CD4-positive, alpha-beta memory T cell (primary cell): Measurements from ENCODE around the gene RBM19. TPM values are rescaled to one million over a fixed set of nuclear protein-coding genes. Genes with fewer than 3 reads are reported as not detected.

Experiments
- CTCF ChIA-PET: fragments of 350-600 bp; sonication (Branson Sonifier 250); formaldehyde crosslinking; loops from one replicate; lab custom pipeline; 2021; ENCODE audit warnings: inconsistent platforms; ENCODE audit not compliant: partially characterized antibody; lab: Charles Lee
- POLR2A ChIA-PET: fragments of 350-600 bp; sonication (Branson Sonifier 250); formaldehyde crosslinking; loops from one replicate; lab custom pipeline; 2021; ENCODE audit not compliant: partially characterized antibody; lab: Charles Lee
- DNase-seq, 5 donors: peaks; one replicate each; pipeline versions ENCODE4 v3.0.0 to v3.0.0-alpha.2; 2020 to 2022; ENCODE audit warnings: mixed read lengths in 1 of 5
- H3K27ac ChIP-seq: one replicate; pipeline ENCODE4 v1.7.0; 2013; ENCODE audit warnings: low read depth, low read length
- H3K27me3 ChIP-seq: 2 replicates; pipeline ENCODE4 v1.7.0; 2013; ENCODE audit warnings: mild to moderate bottlenecking, low read length, moderate library complexity; ENCODE audit not compliant: insufficient read depth
- H3K36me3 ChIP-seq: 2 replicates; pipeline ENCODE4 v1.7.0; 2013; ENCODE audit warnings: mild to moderate bottlenecking, low read length, moderate library complexity; ENCODE audit not compliant: insufficient read depth
- H3K4me1 ChIP-seq: 2 replicates; pipeline ENCODE4 v1.7.0; 2013; ENCODE audit warnings: mild to moderate bottlenecking, low read length, moderate library complexity; ENCODE audit not compliant: insufficient read depth
- H3K4me3 ChIP-seq, 2 donors: one replicate each; pipeline ENCODE4 v1.7.0; 2013; ENCODE audit warnings: low read length in 2 of 2, mild to moderate bottlenecking in 1 of 2
- H3K9me3 ChIP-seq, 2 donors: one replicate each; pipeline ENCODE4 v1.7.0; 2013; ENCODE audit warnings: low read length in 2 of 2, control low read depth in 1 of 2; ENCODE audit not compliant: control insufficient read depth in 1 of 2
- H3K27ac Mint-ChIP-seq, 7 donors: one replicate each; pipeline ENCODE4 v1.8.0; 2020 to 2021; ENCODE audit warnings: mixed read lengths in 7 of 7, mild to moderate bottlenecking in 6 of 7, inconsistent platforms in 3 of 7, moderate library complexity in 3 of 7
- H3K27me3 Mint-ChIP-seq, 2 donors: one replicate each; pipeline ENCODE4 v1.8.0; 2020 to 2021; ENCODE audit warnings: mixed read lengths in 2 of 2
- H3K36me3 Mint-ChIP-seq, 2 donors: one replicate each; pipeline ENCODE4 v1.8.0; 2020 to 2021; ENCODE audit warnings: mixed read lengths in 2 of 2, inconsistent platforms in 1 of 2, mild to moderate bottlenecking in 1 of 2
- H3K4me1 Mint-ChIP-seq, 4 donors: one replicate each; pipeline ENCODE4 v1.8.0; 2020 to 2021; ENCODE audit warnings: mixed read lengths in 4 of 4, mild to moderate bottlenecking in 1 of 4
- H3K4me3 Mint-ChIP-seq, 8 donors: one replicate each; pipeline ENCODE4 v1.8.0; 2020 to 2021; ENCODE audit warnings: mixed read lengths in 8 of 8, mild to moderate bottlenecking in 7 of 8, moderate library complexity in 6 of 8, inconsistent platforms in 3 of 8
- H3K9me3 Mint-ChIP-seq, 8 donors: one replicate each; pipeline ENCODE4 v1.8.0; 2020 to 2021; ENCODE audit warnings: mixed read lengths in 8 of 8, mild to moderate bottlenecking in 5 of 8, inconsistent platforms in 3 of 8, moderate library complexity in 1 of 8
- intact Hi-C: fragments of 100-400 bp; cut with micrococcal nuclease; formaldehyde crosslinking; loops from one replicate; pipeline ENCODE4 v1.15.1; 2023
- polyA plus RNA-seq, 2 donors: library from polyadenylated mRNA; unstranded; fragments of 300-500 nt; fragmentation: Illumina TruSeq; gene quantifications; one replicate each; pipeline ENCODE4 v1.2.3, GENCODE V29; 2021
- total RNA-seq, 2 experiments: library from RNA; stranded (reverse); gene quantifications; one replicate each; pipeline ENCODE4 v1.2.3, GENCODE V29; 2021

Gene RBM19
- total and polyA plus RNA-seq, 4 experiments from 2014 or later: 2.9 to 78.4 (median 42.4) TPM

DNA sequence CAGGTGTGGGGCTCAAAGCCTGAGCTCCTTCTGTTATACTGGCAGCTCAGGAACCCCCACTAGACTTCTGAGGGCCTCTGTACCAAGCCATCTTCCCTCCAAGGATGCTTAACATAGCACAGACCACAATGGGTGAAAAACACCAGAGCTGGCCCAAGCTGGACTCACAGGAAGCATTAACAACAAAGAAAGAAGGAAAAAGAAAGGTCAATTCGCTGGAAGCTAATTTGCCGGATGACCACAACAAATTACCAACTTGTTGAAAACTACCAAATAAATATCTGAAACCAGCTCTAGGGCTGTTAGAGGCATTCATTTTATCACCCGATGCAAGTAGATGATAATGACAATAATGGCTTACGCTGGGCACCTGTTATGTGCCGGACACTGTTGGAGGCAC is 48.7 kb downstream of the RBM19 start:
- Mint-ChIP-seq H3K36me3 (peaks cover 63 to 76% of the 10 kb centered on the region in 2 donors), H3K9me3 (no peaks in the 10 kb centered on the region), H3K4me3 (no peak overlapping the region), H3K27ac (no peak overlapping the region), H3K4me1 (no peaks in the 10 kb centered on the region), H3K27me3 (no peaks in the 10 kb centered on the region)
- Histone ChIP-seq H3K4me1 (no peaks in the 10 kb centered on the region), H3K36me3 (peaks cover 28% of the 10 kb centered on the region), H3K4me3 (no peak overlapping the region), H3K27ac (no peak overlapping the region), H3K27me3 (no peaks in the 10 kb centered on the region), H3K9me3 (no peaks in the 10 kb centered on the region)
- no peak for DNase-seq
- ChIA-PET POLR2A (no interaction called here), CTCF (interaction anchor here (1.6 kb wide), 1 partner anchor 9 kb away, joined by 4 read pairs; no protein-coding TSS in a partner anchor)
- intact Hi-C loops: no loop called here

DNA sequence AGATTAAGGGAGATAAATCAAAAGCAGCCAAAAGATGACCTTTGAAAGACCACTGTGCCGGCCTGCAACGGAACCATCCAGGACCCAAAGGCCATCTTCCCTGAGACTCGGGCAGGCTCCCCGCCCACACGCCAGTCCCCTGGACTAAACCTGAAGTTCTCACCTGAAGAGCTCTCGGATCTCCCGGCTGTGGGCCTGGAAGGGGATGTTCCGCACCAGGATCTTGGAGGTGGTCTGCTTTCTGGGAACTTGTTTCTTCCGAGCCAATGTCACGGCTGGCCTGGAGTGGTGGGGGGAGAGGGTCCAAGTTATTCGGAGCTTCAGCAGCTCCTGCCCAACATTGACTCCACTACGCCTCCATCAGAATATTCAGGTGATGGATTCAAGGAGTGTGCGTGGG is 51.3 kb downstream of the RBM19 start:
- DNase-seq: no peak
- H3K36me3 ChIP-seq: peaks cover 5% of the 10 kb centered on the region
- ChIA-PET POLR2A (no interaction called here), CTCF (no interaction called here)
- Mint-ChIP-seq H3K9me3 (no peaks in the 10 kb centered on the region), H3K27me3 (no peaks in the 10 kb centered on the region), H3K36me3 (peaks cover 54 to 72% of the 10 kb centered on the region in 2 donors), H3K4me1 (no peaks in the 10 kb centered on the region), H3K27ac (no peak overlapping the region), H3K4me3 (no peak overlapping the region)
- H3K4me1 ChIP-seq: no peaks in the 10 kb centered on the region
- intact Hi-C loops: no loop called here
- H3K4me3 ChIP-seq: no peak overlapping the region
- H3K27me3 ChIP-seq: no peaks in the 10 kb centered on the region
- H3K27ac ChIP-seq: no peak overlapping the region
- H3K9me3 ChIP-seq: no peaks in the 10 kb centered on the region

DNA sequence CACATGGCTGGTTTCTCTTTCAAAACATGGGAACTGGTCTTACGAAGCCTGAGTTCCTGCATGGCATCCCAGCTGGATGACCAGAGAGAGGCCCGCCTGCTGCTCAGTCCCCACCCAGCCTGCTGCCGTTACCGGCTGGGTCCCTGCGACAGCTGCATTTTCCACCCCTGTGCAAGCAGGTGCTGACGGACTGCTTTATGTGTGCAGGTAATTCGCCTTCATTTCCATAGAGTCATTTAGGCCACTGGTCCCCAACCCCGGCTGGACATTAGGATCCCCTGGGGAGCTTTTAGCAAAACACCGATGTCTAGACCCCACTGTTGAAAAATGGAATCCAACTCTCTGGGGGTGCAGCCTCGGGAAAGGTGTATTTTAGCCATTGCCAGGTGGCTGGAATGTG is 51.9 kb downstream of the RBM19 start:
- CTCF ChIA-PET: no interaction called here
- H3K36me3 ChIP-seq: peaks cover 5% of the 10 kb centered on the region
- H3K36me3 Mint-ChIP-seq: peaks cover 57 to 75% of the 10 kb centered on the region in 2 donors

DNA sequence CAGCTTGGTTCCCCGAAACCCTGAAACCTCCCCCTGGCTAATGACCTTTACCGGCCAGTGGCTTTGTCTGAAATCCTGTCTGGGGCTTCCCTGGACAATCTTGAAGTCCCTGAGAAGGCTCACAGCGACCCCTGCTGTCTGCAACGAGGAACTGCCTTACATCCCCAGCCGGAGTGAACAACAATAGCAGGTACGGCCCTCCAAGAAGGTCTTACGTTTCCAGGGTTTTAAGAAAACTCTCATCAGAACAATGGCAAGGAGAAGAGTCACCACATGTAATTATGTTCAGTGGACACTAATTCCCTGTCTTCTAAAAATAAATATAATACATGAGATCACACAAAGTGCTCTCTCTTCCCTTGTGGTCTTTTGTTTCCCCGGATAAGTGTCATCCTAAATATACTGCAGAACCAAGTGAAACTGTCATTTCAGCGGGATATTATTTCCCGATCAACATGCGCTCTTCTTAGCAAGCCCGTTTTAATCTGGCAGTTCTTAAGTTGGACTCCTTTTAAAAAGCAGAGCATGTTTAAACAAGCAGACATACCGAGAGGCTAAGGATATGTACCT is 53.3 kb downstream of the RBM19 start:
- Histone ChIP-seq H3K9me3 (no peaks in the 10 kb centered on the region), H3K4me3 (no peak overlapping the region), H3K27me3 (no peaks in the 10 kb centered on the region), H3K36me3 (peaks cover 5% of the 10 kb centered on the region), H3K4me1 (no peaks in the 10 kb centered on the region), H3K27ac (no peak overlapping the region)
- Mint-ChIP-seq H3K27ac (no peak overlapping the region), H3K4me1 (no peaks in the 10 kb centered on the region), H3K9me3 (no peaks in the 10 kb centered on the region), H3K4me3 (no peak overlapping the region), H3K36me3 (peaks cover 61 to 71% of the 10 kb centered on the region in 2 donors), H3K27me3 (no peaks in the 10 kb centered on the region)
- ChIA-PET POLR2A (no interaction called here), CTCF (interaction anchor here (1.3 kb wide), 1 partner anchor 454 kb away, joined by 3 read pairs; no protein-coding TSS in a partner anchor)
- intact Hi-C loops: no loop called here
- DNase-seq: peak in 4 of 5 donors; percentile 15 to 22 (median 18)

More for the DNA sequence above, 51.9 kb downstream of the RBM19 start:
- H3K27ac ChIP-seq: no peak overlapping the region
- POLR2A ChIA-PET: no interaction called here
- intact Hi-C loops: no loop called here
- H3K27me3 ChIP-seq: no peaks in the 10 kb centered on the region
- Mint-ChIP-seq H3K4me3 (no peak overlapping the region), H3K27me3 (no peaks in the 10 kb centered on the region), H3K27ac (no peak overlapping the region), H3K9me3 (no peaks in the 10 kb centered on the region), H3K4me1 (no peaks in the 10 kb centered on the region)
- DNase-seq: no peak
- H3K9me3 ChIP-seq: no peaks in the 10 kb centered on the region
- H3K4me1 ChIP-seq: no peaks in the 10 kb centered on the region
- H3K4me3 ChIP-seq: no peak overlapping the region

DNA sequence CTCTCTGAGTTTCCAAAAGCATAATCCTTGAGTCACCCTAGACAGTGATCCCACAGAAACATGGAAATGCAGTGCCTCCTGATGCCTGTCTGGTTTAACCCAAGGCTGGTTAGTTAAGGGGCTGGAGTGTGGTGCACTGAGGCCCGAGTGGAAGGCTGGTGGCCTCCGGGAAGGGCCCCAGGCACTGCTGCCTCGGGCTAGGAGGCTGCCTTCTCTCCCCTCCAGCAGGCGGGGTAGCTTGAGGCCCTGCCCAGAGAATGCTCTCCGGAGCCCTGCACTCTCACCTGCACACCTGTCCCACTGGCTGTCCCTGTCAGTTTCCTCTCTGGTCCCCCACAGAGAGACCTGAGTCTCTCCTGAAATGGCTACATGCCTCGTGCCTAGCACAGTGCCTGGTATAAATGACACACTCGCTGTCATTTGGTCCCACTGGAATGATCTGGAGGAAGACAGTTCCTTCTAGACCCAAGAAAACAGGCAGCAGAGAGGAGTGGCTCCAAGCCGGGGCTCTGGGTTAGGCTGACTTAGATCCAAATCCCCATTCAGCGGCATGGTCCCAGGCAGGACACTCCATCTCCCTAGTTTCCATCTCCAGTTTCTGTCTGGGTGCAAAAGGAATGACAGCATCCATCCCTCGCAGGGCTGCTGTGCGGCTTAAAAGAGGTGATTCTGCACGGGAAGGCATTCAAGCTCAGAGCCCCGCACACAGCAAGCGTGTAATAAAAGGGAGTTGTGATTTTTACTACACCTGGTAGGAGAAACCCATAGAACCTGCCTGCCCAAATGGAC is 54.0 kb downstream of the RBM19 start:
- Mint-ChIP-seq H3K36me3 (peaks cover 61 to 70% of the 10 kb centered on the region in 2 donors), H3K9me3 (no peaks in the 10 kb centered on the region), H3K27me3 (no peaks in the 10 kb centered on the region), H3K27ac (no peak overlapping the region), H3K4me3 (peak overlapping the region in 1 of 8 donors; percentile 26), H3K4me1 (peaks cover 0 to under 1% (median 0%) of the 10 kb centered on the region in 4 donors)
- DNase-seq: no peak
- Histone ChIP-seq H3K27ac (no peak overlapping the region), H3K27me3 (no peaks in the 10 kb centered on the region), H3K4me1 (no peaks in the 10 kb centered on the region), H3K4me3 (no peak overlapping the region), H3K9me3 (no peaks in the 10 kb centered on the region), H3K36me3 (peaks cover 7% of the 10 kb centered on the region)
- intact Hi-C loops: no loop called here
- ChIA-PET CTCF (interaction anchor here (1.3 kb wide), 1 partner anchor 453 kb away, joined by 3 read pairs; no protein-coding TSS in a partner anchor), POLR2A (no interaction called here)

DNA sequence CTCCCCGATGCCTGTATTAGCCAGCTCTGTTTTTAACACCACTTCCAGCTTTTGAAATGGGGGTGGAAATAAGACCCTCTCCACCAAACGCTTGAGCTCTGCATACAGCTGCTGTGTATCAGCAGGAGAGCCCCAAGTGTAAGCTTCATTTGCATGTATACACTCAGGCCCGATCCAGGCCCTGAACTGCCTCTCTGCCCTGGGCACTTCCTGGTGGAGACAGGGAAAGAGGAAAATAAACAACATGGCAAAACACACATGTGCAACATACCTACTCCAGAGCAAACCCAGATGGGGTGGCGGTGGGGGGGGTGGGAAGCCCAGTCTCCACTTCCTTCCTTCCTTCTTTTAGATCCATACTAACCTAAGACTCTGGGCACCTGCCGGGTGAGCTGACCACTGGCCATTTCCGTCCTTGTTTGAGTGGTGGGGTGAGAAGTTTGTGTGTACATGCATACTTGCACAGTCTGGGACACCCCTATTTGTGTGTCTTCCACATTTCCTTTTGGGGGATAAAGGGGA is 55.3 kb downstream of the RBM19 start:
- intact Hi-C loops: no loop called here
- Histone ChIP-seq H3K9me3 (no peaks in the 10 kb centered on the region), H3K27ac (no peak overlapping the region), H3K4me3 (no peak overlapping the region), H3K4me1 (no peaks in the 10 kb centered on the region), H3K36me3 (peaks cover 4% of the 10 kb centered on the region), H3K27me3 (no peaks in the 10 kb centered on the region)
- Mint-ChIP-seq H3K36me3 (peaks cover 63 to 71% of the 10 kb centered on the region in 2 donors), H3K4me3 (no peak overlapping the region), H3K4me1 (peaks cover 0 to 2% (median under 1%) of the 10 kb centered on the region in 4 donors), H3K27ac (peak overlapping the region in 1 of 7 donors; percentile 59), H3K9me3 (no peaks in the 10 kb centered on the region), H3K27me3 (no peaks in the 10 kb centered on the region)
- POLR2A ChIA-PET: no interaction called here
- DNase-seq: no peak
- CTCF ChIA-PET: interaction anchor here (0.6 to 0.8 kb wide), 2 partner anchors 14 to 682 kb away, joined by 3 read pairs; no protein-coding TSS in a partner anchor

DNA sequence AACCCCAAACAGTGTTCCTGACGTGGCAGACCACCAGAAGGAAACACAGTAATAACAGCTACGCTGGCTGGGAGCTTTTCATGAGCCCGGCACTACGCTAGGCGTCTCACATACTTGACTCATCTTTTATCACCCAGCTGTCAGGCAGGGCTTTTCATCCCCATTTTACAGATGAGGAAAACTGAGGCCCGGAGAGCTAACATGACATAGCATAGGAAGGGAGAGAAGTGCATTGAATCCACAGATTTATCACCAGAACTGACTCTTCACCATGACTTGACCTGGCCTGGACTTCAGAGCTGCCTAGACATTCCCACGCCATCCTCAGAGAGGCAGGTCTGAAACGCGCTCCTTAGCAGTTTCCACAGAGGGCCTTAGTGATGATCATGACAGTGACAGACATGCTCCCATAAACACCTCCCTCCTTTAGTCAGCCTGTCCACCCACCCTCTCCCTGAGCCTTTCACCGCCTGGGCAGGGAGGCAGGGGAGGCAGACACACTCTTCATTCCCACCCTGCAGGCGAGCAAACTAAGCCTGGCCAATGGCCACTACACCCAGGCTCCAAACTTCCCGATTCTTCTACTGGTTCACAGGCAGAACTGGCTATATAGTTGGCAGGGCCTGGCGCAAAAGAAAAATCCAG is 56.2 kb downstream of the RBM19 start:
- Histone ChIP-seq H3K27ac (no peak overlapping the region), H3K4me3 (no peak overlapping the region), H3K27me3 (no peaks in the 10 kb centered on the region), H3K4me1 (no peaks in the 10 kb centered on the region), H3K36me3 (peaks cover 9% of the 10 kb centered on the region), H3K9me3 (no peaks in the 10 kb centered on the region)
- POLR2A ChIA-PET: no interaction called here
- intact Hi-C loops: no loop called here
- no peak for DNase-seq
- CTCF ChIA-PET: no interaction called here
- H3K9me3 Mint-ChIP-seq: no peaks in the 10 kb centered on the region
- no peaks in the 10 kb centered on the region for H3K27me3 Mint-ChIP-seq
- H3K4me3 Mint-ChIP-seq: no peak overlapping the region
- peaks cover 63 to 71% of the 10 kb centered on the region in 2 donors for H3K36me3 Mint-ChIP-seq
- no peak overlapping the region for H3K27ac Mint-ChIP-seq
- peaks cover 0 to 2% (median under 1%) of the 10 kb centered on the region in 4 donors for H3K4me1 Mint-ChIP-seq
